AG09319 (cell line): ENCODE measurements around the gene HMGCL.
"Not testable (repeated sequence)": the region's sequence is repeated elsewhere in the genome, so short reads cannot be mapped to it uniquely, and the experiment has no call there.

Experiments used
- DNase-seq: peaks from one replicate; pipeline ENCODE4 v3.0.0-alpha.2; 2010; ENCODE audit warnings: low read depth; ENCODE audit errors: extremely low read depth
- CTCF ChIP-seq: IDR thresholded peaks from 2 replicates; pipeline ENCODE4 v1.5.1; 2011; ENCODE audit warnings: low read depth, mild to moderate bottlenecking, inconsistent platforms, low read length, moderate library complexity

HMGCL gene

DNA sequence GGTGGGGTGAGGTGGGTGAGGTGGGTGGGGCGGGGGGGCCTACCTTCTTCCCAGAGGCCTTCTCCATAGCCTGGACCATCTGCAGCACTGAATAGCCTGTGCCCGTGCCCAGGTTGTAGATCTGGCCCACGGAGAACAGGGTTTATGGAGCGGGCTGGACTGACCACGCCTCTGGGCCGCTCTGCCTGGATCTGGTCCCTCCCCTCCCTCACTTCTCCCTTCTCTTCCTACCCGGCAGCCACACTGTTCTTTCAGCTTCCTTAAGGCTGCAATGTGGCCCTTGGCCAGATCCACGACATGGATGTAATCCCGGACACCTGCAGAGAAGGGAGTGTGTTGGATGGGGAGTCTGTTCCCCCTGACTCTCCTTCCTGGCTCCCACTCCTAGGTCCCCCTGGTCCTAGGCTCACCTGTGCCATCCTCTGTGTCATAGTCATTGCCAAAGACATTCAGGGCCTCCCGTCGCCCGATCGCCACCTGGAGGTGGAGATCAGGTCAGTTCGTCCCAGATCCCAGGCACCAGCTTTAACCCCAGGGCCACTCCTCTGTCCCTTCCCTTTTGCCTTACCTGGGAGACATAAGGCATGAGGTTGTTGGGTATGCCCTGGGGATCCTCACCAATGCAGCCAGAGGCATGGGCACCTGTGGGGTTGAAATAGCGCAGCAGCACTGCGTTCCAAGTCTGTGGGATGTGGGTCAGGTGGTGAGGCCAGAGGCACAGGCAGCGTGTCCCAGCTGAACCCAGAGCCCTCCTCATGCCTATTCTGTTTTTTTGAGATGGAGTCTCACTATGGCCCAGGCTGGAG is 28.6 kb downstream of the HMGCL start:
- DNase-seq: no peak
- no peak for TF ChIP-seq CTCF

- DNase-seq: no peak
- no peak for TF ChIP-seq CTCF
These were observed 29.4 kb downstream of the HMGCL start for GRCh38 chr1:23795676-23796465.

DNA sequence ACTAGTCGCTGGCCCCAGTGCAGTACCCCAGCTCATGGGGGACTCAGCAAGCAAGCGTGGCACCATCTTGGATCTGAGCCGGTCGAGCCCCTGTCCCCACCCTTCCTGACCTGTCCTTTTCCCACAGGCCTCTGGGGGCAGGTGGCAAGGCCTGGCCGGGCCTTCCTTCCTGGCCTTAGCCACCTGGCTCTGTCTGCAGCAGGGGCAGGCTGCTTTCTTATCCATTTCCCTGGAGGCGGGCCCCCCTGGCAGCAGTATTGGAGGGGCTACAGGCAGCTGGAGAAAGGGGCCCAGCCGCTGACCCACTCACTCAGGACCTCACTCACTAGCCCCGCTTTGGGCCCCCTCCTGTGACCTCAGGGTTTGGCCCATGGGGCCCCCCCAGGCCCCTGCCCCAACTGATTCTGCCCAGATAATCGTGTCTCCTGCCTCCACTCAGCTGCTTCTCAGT is 30.5 kb downstream of the HMGCL start:
- DNase-seq: not testable (repeated sequence)

DNA sequence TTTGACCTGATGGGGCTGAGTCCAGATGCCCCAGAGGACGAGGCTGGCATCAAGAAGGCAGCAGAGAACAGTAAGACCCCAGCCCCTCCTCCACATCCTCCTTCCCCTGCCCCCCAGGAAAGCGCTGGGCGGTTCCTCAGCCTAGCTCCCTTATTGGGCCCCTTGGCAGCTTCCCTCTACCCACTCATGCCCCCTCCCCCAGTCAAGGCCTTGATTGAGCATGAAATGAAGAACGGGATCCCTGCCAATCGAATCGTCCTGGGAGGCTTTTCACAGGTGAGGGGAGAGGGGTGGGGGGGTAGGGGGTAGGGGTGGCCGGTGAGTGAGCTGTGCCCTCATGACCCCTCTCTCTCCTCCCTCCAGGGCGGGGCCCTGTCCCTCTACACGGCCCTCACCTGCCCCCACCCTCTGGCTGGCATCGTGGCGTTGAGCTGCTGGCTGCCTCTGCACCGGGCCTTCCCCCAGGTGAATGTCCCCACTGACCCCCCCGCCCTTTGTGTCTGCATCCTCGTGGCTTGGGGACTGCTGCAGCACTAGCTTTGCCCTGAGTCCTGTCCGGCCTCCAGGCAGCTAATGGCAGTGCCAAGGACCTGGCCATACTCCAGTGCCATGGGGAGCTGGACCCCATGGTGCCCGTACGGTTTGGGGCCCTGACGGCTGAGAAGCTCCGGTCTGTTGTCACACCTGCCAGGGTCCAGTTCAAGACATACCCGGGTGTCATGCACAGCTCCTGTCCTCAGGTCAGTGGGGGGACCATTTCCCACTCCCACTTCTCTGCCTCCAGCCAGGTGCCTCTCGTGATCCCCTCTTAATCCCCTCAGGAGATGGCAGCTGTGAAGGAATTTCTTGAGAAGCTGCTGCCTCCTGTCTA is 31.1 kb downstream of the HMGCL start:
- DNase-seq: no peak
- TF ChIP-seq CTCF: no peak

DNA sequence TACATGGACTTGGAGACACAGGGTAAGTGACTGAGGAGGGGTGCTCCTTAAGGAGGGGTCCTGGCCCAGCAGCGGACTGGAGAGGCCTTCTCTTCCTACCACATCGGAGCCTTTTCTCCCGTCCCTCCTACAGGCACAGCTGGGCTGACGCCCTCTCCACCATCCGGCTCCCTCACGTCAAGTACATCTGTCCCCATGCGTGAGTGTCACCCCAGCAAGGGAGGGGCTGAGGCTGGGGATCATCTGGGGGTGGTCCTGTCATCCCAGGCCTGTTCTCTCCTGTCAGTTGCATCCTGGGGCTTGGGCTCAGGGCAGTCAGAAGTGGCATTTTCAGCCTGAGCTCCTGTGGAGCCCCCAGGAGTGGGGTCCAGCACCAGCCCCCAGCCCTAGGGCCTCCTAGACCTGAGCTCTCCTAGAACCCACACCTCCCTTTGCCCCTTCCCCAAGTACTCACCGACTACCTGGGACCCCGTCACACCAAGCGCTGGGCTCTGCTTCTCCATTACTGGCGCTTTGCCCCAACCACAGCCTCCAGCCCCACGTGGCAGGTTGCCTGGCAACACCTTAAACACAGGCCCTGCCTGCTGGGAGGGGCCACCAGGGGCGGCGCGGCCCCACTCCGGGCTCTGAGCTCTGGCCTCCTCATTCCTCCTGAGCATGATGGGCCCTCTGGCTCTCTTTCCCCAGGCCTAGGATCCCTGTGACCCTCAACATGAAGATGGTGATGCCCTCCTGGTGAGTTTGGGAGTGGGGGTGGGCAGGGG is 32.0 kb downstream of the HMGCL start:
- DNase-seq: no peak
- no peak for TF ChIP-seq CTCF

GRCh38 chr1:23792151-23792945 is 32.9 kb downstream of the HMGCL start:
- no peak for DNase-seq
- TF ChIP-seq CTCF: no peak
